GM23248 (cell line): Measurements from ENCODE around the gene ADCY5. TPM values are rescaled to one million over a fixed set of nuclear protein-coding genes. Genes with fewer than 3 reads are reported as not detected.

Experiments used
- DNase-seq: peaks from one replicate; pipeline ENCODE4 v3.0.0-alpha.2; 2015
- H2AFZ ChIP-seq: fragments of 200-600 bp; sonication (generic); 2 replicates; pipeline ENCODE4 v1.6.1; 2016; ENCODE audit warnings: antibody characterized with exemption
- H3F3A ChIP-seq: fragments of 200-600 bp; sonication (generic); 2 replicates; pipeline ENCODE4 v1.6.1; 2016; ENCODE audit warnings: mild to moderate bottlenecking, antibody characterized with exemption, mixed run types; ENCODE audit not compliant: insufficient read depth
- H3K27ac ChIP-seq: fragments of 200-600 bp; sonication (generic); 2 replicates; pipeline ENCODE4 v1.5.1; 2016; ENCODE audit warnings: mild to moderate bottlenecking
- H3K27me3 ChIP-seq: fragments of 200-600 bp; sonication (generic); replicated peaks from 2 replicates; pipeline ENCODE4 v1.6.1; 2016; ENCODE audit warnings: mild to moderate bottlenecking; ENCODE audit not compliant: insufficient read depth
- H3K36me3 ChIP-seq: fragments of 200-600 bp; sonication (generic); 2 replicates; pipeline ENCODE4 v1.6.1; 2016; ENCODE audit warnings: low read depth, mild to moderate bottlenecking
- H3K4me1 ChIP-seq: fragments of 200-600 bp; sonication (generic); 2 replicates; pipeline ENCODE4 v1.6.1; 2016; ENCODE audit warnings: mild to moderate bottlenecking; ENCODE audit not compliant: insufficient read depth
- H3K4me2 ChIP-seq: fragments of 200-600 bp; sonication (generic); one replicate; pipeline ENCODE4 v1.6.1; 2016; ENCODE audit warnings: mild to moderate bottlenecking; ENCODE audit not compliant: unreplicated experiment
- H3K4me3 ChIP-seq: fragments of 200-600 bp; sonication (generic); 2 replicates; pipeline ENCODE4 v1.5.1; 2016; ENCODE audit warnings: mild to moderate bottlenecking
- H3K79me2 ChIP-seq: fragments of 200-600 bp; sonication (generic); 2 replicates; pipeline ENCODE4 v1.6.1; 2016; ENCODE audit warnings: mild to moderate bottlenecking; ENCODE audit not compliant: insufficient read depth
- H3K9ac ChIP-seq: fragments of 200-600 bp; sonication (generic); 2 replicates; pipeline ENCODE4 v1.6.1; 2016; ENCODE audit warnings: mild to moderate bottlenecking
- H3K9me2 ChIP-seq: fragments of 200-600 bp; sonication (generic); 2 replicates; pipeline ENCODE4 v1.6.1; 2016; ENCODE audit warnings: mixed run types, mild to moderate bottlenecking, moderate library complexity; ENCODE audit not compliant: insufficient read depth
- H3K9me3 ChIP-seq: fragments of 200-600 bp; sonication (generic); one replicate; pipeline ENCODE4 v1.6.1; 2017; ENCODE audit warnings: low read depth
- H4K20me1 ChIP-seq: fragments of 200-600 bp; sonication (generic); 2 replicates; pipeline ENCODE4 v1.6.0; 2016; ENCODE audit not compliant: insufficient read depth
- EZH2 ChIP-seq: fragments of 200-600 bp; sonication (generic); IDR thresholded peaks from 2 replicates; pipeline ENCODE4 v1.6.1; 2018; ENCODE audit warnings: antibody characterized with exemption, mild to moderate bottlenecking; ENCODE audit not compliant: insufficient read depth, poor library complexity, severe bottlenecking
- EZH2phosphoT487 ChIP-seq: fragments of 200-600 bp; sonication (generic); IDR thresholded peaks from 2 replicates; pipeline ENCODE4 v1.6.1; 2018; ENCODE audit warnings: antibody characterized with exemption, moderate library complexity, mild to moderate bottlenecking, low read depth; ENCODE audit not compliant: insufficient read depth
- WGBS, 2 experiments: methylation state at CpG; one replicate each; pipeline ENCODE4 v1.1.6; 2015 to 2017; ENCODE audit warnings: low lambda C conversion rate in 2 of 2, low coverage in 1 of 2; ENCODE audit errors: missing lambda C conversion rate in 2 of 2; 5-methylcytosine and 5-hydroxymethylcytosine counted together
- in situ Hi-C: fragments of 300-500 bp; cut with MboI; formaldehyde crosslinking; loops from 2 replicates; pipeline ENCODE4 v1.15.0; 2020
- polyA plus RNA-seq: library from polyadenylated mRNA; unstranded; fragments of >200 nt; fragmentation: Nextera tagmentation; extraction: Ambion mirVana; gene quantifications from 2 replicates; pipeline ENCODE4 v1.2.1, GENCODE V29; 2016
- total RNA-seq: library from RNA; depleted of rRNA; stranded (reverse); fragments of >200 nt; shearing (Covaris generic); gene quantifications from 2 replicates; pipeline ENCODE4 v1.2.3, GENCODE V29; 2014

Gene ADCY5
- total and polyA plus RNA-seq, 2 experiments from 2014 or later = 0.09 to 1.2 TPM

- Histone ChIP-seq H3F3A (no peaks in the 10 kb centered on the region), H3K79me2 (no peaks in the 10 kb centered on the region), H3K27me3 (peaks cover 23% of the 10 kb centered on the region), H3K4me2 (no peak overlapping the region), H3K9ac (no peak overlapping the region), H2AFZ (no peak overlapping the region), H3K27ac (no peak overlapping the region), H4K20me1 (no peaks in the 10 kb centered on the region), H3K9me3 (no peaks in the 10 kb centered on the region), H3K36me3 (no peaks in the 10 kb centered on the region), H3K9me2 (no peaks in the 10 kb centered on the region), H3K4me3 (no peak overlapping the region), H3K4me1 (no peaks in the 10 kb centered on the region)
- TF ChIP-seq EZH2phosphoT487 (no peak), EZH2 (no peak)
- DNase-seq = no peak
- in situ Hi-C loops = no loop called here
- 70 to 75% methylated on average over 14 to 15 of the region's 15 CpGs for WGBS, 2 experiments
These were observed 144.8 kb downstream of the ADCY5 start for GRCh38 chr3:123303976-123304560.

GRCh38 chr3:123302961-123303360 is 145.9 kb downstream of the ADCY5 start:
- Histone ChIP-seq H3K9me3 (no peaks in the 10 kb centered on the region), H3K4me1 (no peaks in the 10 kb centered on the region), H3K36me3 (no peaks in the 10 kb centered on the region), H3K27me3 (peaks cover 15% of the 10 kb centered on the region; the same call in 1 of the 2 replicates), H3K4me3 (no peak overlapping the region), H3K9ac (no peak overlapping the region), H3K4me2 (no peak overlapping the region), H3K79me2 (no peaks in the 10 kb centered on the region), H3K27ac (no peak overlapping the region), H4K20me1 (no peaks in the 10 kb centered on the region), H3F3A (no peaks in the 10 kb centered on the region), H3K9me2 (no peaks in the 10 kb centered on the region), H2AFZ (no peak overlapping the region)
- no peak for TF ChIP-seq EZH2
- TF ChIP-seq EZH2phosphoT487 = no peak
- in situ Hi-C loops = no loop called here
- no peak for DNase-seq
- WGBS, 2 experiments = 72 to 77% methylated on average over 14 of the region's 14 CpGs

- H4K20me1 ChIP-seq = no peaks in the 10 kb centered on the region
- peaks cover 5% of the 10 kb centered on the region; the same call in 1 of the 2 replicates for H3K27me3 ChIP-seq
- no peak overlapping the region for H3K4me3 ChIP-seq
- no peak for TF ChIP-seq EZH2phosphoT487
- no peak for TF ChIP-seq EZH2
- no peaks in the 10 kb centered on the region for H3F3A ChIP-seq
- H3K36me3 ChIP-seq = no peaks in the 10 kb centered on the region
- no peaks in the 10 kb centered on the region for H3K79me2 ChIP-seq
- H2AFZ ChIP-seq = no peak overlapping the region
- DNase-seq = peak; percentile 23
- in situ Hi-C loops = no loop called here
- no peak overlapping the region for H3K27ac ChIP-seq
- no peaks in the 10 kb centered on the region for H3K9me2 ChIP-seq
- no peaks in the 10 kb centered on the region for H3K9me3 ChIP-seq
- WGBS, 2 experiments = 43 to 57% methylated on average over 3 to 4 of the region's 4 CpGs
- no peaks in the 10 kb centered on the region for H3K4me1 ChIP-seq
- H3K4me2 ChIP-seq = no peak overlapping the region
- H3K9ac ChIP-seq = no peak overlapping the region
These were observed 147.3 kb downstream of the ADCY5 start for GRCh38 chr3:123301331-123302184.

GRCh38 chr3:123300583-123300982 is 148.3 kb downstream of the ADCY5 start:
- H3K9me3 ChIP-seq = no peaks in the 10 kb centered on the region
- in situ Hi-C loops = no loop called here
- H3K4me3 ChIP-seq = no peak overlapping the region
- H3K36me3 ChIP-seq = no peaks in the 10 kb centered on the region
- H2AFZ ChIP-seq = no peak overlapping the region
- no peak overlapping the region for H3K27ac ChIP-seq
- H3K9ac ChIP-seq = no peak overlapping the region
- H3K4me1 ChIP-seq = no peaks in the 10 kb centered on the region
- TF ChIP-seq EZH2 = no peak
- no peak for TF ChIP-seq EZH2phosphoT487
- WGBS, 2 experiments = 86 to 88% methylated on average over 8 of the region's 8 CpGs
- no peaks in the 10 kb centered on the region for H3K79me2 ChIP-seq
- H3K4me2 ChIP-seq = no peak overlapping the region
- no peaks in the 10 kb centered on the region for H4K20me1 ChIP-seq
- H3K9me2 ChIP-seq = no peaks in the 10 kb centered on the region
- no peaks in the 10 kb centered on the region for H3K27me3 ChIP-seq
- no peak for DNase-seq
- H3F3A ChIP-seq = no peaks in the 10 kb centered on the region
